Endothelial cell of umbilical vein (primary cell): ENCODE data around the gene CCDC157. TPM values are rescaled to one million over a fixed set of nuclear protein-coding genes. Genes with fewer than 3 reads are reported as not detected.

Source experiments
- BruUV-seq: library from RNA; stranded (reverse); fragments of 400-500 nt; replicated peaks from 2 replicates; lab custom pipeline; 2021; lab: Mats Ljungman, UMichigan
- CTCF ChIA-PET: fragments of 300-600, 350-600 bp; sonication (Branson Sonifier 250); formaldehyde crosslinking; loops from one replicate; lab custom pipeline; 2021; ENCODE audit warnings: antibody characterized with exemption, inconsistent platforms; lab: Charles Lee
- POLR2A ChIA-PET: fragments of 300-600, 350-600 bp; sonication (Branson Sonifier 250); formaldehyde crosslinking; loops from one replicate; lab custom pipeline; 2021; ENCODE audit warnings: antibody characterized with exemption, inconsistent platforms; lab: Charles Lee
- DNase-seq: peaks from one replicate; pipeline ENCODE4 v3.0.0-alpha.2; 2011; ENCODE audit warnings: low read depth, low spot score
- FAIRE-seq: peaks from 2 replicates; lab custom pipeline; 2011; peaks lifted over from hg19 to GRCh38; lab: Jason Lieb, UNC
- H2AFZ ChIP-seq: 2 replicates; pipeline ENCODE4 v1.6.0; 2012; ENCODE audit warnings: low read depth, low read length, control low read depth, inconsistent platforms
- H3K27ac ChIP-seq: 2 replicates; pipeline ENCODE4 v1.5.1; 2011; ENCODE audit warnings: low read depth, mild to moderate bottlenecking, control low read depth, low read length, moderate library complexity; ENCODE audit not compliant: insufficient read depth
- H3K27me3 ChIP-seq, 2 experiments: 2 replicates each; pipeline versions ENCODE4 v1.6.0 to v1.6.1; 2011; ENCODE audit warnings: low read length in 2 of 2, mixed read lengths in 1 of 2; ENCODE audit not compliant: control insufficient read depth in 2 of 2, insufficient read depth in 2 of 2
- H3K36me3 ChIP-seq, 2 experiments: 2 replicates in 1 of 2; 3 replicates in 1 of 2; pipeline ENCODE4 v1.5.1; 2011; ENCODE audit warnings: low read length in 2 of 2, mild to moderate bottlenecking in 1 of 2, moderate library complexity in 1 of 2; ENCODE audit not compliant: control insufficient read depth in 2 of 2, insufficient read depth in 2 of 2; ENCODE audit errors: extremely low read depth in 1 of 2
- H3K4me1 ChIP-seq: 3 replicates; pipeline ENCODE4 v1.5.1; 2011; ENCODE audit warnings: mild to moderate bottlenecking, low read length; ENCODE audit not compliant: control insufficient read depth, insufficient read depth; ENCODE audit errors: extremely low read depth
- H3K4me2 ChIP-seq: 2 replicates; pipeline ENCODE4 v1.6.1; 2011; ENCODE audit warnings: low read length, control low read depth, mixed read lengths; ENCODE audit not compliant: insufficient read depth
- H3K4me3 ChIP-seq, 3 experiments: fragments of 200-600 bp in 1 of 3; sonication (generic), shearing (Covaris generic) in 1 of 3; replicated peaks in 1 of 3; 2 replicates each; pipeline ENCODE4 v1.5.1; 2011 to 2016; ENCODE audit warnings: control low read depth in 3 of 3, low read length in 3 of 3, mild to moderate bottlenecking in 2 of 3, inconsistent platforms in 1 of 3, low read depth in 1 of 3, moderate library complexity in 1 of 3; ENCODE audit not compliant: insufficient read depth in 1 of 3
- H3K79me2 ChIP-seq: 2 replicates; pipeline ENCODE4 v1.6.0; 2012; ENCODE audit warnings: low read length, inconsistent platforms; ENCODE audit not compliant: control insufficient read depth, insufficient read depth
- H3K9ac ChIP-seq: replicated peaks from 2 replicates; pipeline ENCODE3; 2011; ENCODE audit warnings: low read length, control low read depth; ENCODE audit not compliant: insufficient read depth; ENCODE audit errors: extremely low read depth
- H3K9me1 ChIP-seq: replicated peaks from 3 replicates; pipeline ENCODE4 v1.6.0; 2011; ENCODE audit warnings: mild to moderate bottlenecking, low read length; ENCODE audit not compliant: control insufficient read depth, insufficient read depth; ENCODE audit errors: extremely low read depth
- H3K9me3 ChIP-seq: replicated peaks from 2 replicates; pipeline ENCODE4 v1.5.1; 2012; ENCODE audit warnings: low read length, inconsistent platforms; ENCODE audit not compliant: control insufficient read depth, insufficient read depth
- H4K20me1 ChIP-seq: replicated peaks from 2 replicates; pipeline ENCODE3; 2011; ENCODE audit warnings: mild to moderate bottlenecking, low read length; ENCODE audit not compliant: control insufficient read depth, insufficient read depth; ENCODE audit errors: extremely low read depth
- CTCF ChIP-seq, 2 donors: IDR thresholded peaks; 1 replicate in 1 of 2; 2 replicates in 1 of 2; pipeline ENCODE4 v1.5.1; 2011; ENCODE audit warnings: low read length in 2 of 2, mild to moderate bottlenecking in 2 of 2, moderate library complexity in 2 of 2, control low read depth in 1 of 2, inconsistent platforms in 1 of 2, low read depth in 1 of 2; ENCODE audit not compliant: insufficient read depth in 1 of 2; ENCODE audit errors: extremely low read depth in 1 of 2
- EZH2 ChIP-seq: IDR thresholded peaks from 2 replicates; pipeline ENCODE4 v1.6.1; 2012; ENCODE audit warnings: borderline replicate concordance, low read depth, mild to moderate bottlenecking, moderate library complexity, low read length, inconsistent platforms; ENCODE audit not compliant: severe bottlenecking
- FOS ChIP-seq: IDR thresholded peaks from 2 replicates; pipeline ENCODE4 v1.6.1; 2011; ENCODE audit warnings: mild to moderate bottlenecking, low read length, moderate library complexity, borderline replicate concordance; ENCODE audit not compliant: insufficient read depth
- GATA2 ChIP-seq: IDR thresholded peaks from 2 replicates; pipeline ENCODE4 v1.7.0; 2011; ENCODE audit warnings: low read depth, mild to moderate bottlenecking, moderate library complexity, mixed read lengths, low read length; ENCODE audit not compliant: insufficient read length, insufficient read depth
- JUN ChIP-seq: IDR thresholded peaks from 2 replicates; pipeline ENCODE4 v1.6.1; 2011; ENCODE audit warnings: borderline replicate concordance, low read depth; ENCODE audit not compliant: insufficient read length, insufficient read depth
- MAX ChIP-seq: IDR thresholded peaks from 2 replicates; pipeline ENCODE4 v1.6.1; 2011; ENCODE audit not compliant: insufficient read depth, insufficient read length
- MYC ChIP-seq: IDR thresholded peaks from one replicate; pipeline ENCODE4 v1.6.1; 2011; ENCODE audit warnings: mild to moderate bottlenecking, low read depth, low read length
- POLR2A ChIP-seq: IDR thresholded peaks from 2 replicates; pipeline ENCODE4 v1.6.1; 2012; ENCODE audit warnings: low read depth, mild to moderate bottlenecking, control low read depth, low read length
- POLR2AphosphoS5 ChIP-seq: IDR thresholded peaks from 2 replicates; pipeline ENCODE4 v1.6.1; 2012; ENCODE audit warnings: low read depth, mild to moderate bottlenecking, control low read depth, low read length, moderate library complexity; ENCODE audit not compliant: insufficient read depth
- dilution Hi-C: fragments of 300-500 bp; cut with MboI; formaldehyde crosslinking; loops from one replicate; pipeline ENCODE4 v1.15.0; 2019; ENCODE audit warnings: low sequenced_read_pairs; ENCODE audit not compliant: extremely low pct_ligation_motif_present
- intact Hi-C: fragments of 100-400 bp; cut with micrococcal nuclease; formaldehyde crosslinking; loops from one replicate; pipeline ENCODE4 v1.10.0; 2022
- polyA plus RNA-seq, 4 experiments: library from polyadenylated mRNA; depleted of rRNA in 3 of 4; stranded (reverse) in 3 of 4; unstranded in 1 of 4; fragments of >200 nt; gene quantifications; 2 replicates each; pipeline versions ENCODE4 v1.2.1 to v1.2.3, GENCODE V29; 2011 to 2012; ENCODE audit warnings: missing spikeins in 1 of 4
- total RNA-seq: library from RNA; stranded (reverse); gene quantifications from 2 replicates; pipeline ENCODE4 v1.2.3, GENCODE V29; 2021

Gene CCDC157
- total and polyA plus RNA-seq, 2 donors (not counting 3 experiments of a cell fraction or from before 2014, with no cell fraction given): 2.1 to 3.1 TPM

- Histone ChIP-seq H3K9me3 (no peaks in the 10 kb centered on the region), H3K4me1 (peaks cover 16% of the 10 kb centered on the region), H3K4me2 (no peak overlapping the region), H3K27me3 (no peaks in the 10 kb centered on the region), H3K9ac (no peak overlapping the region), H3K9me1 (no peaks in the 10 kb centered on the region), H2AFZ (no peak overlapping the region), H3K4me3 (no peak overlapping the region), H3K36me3 (peaks cover 0 to 11% of the 10 kb centered on the region in 2 experiments), H3K79me2 (peaks cover 46% of the 10 kb centered on the region), H3K27ac (no peak overlapping the region), H4K20me1 (no peaks in the 10 kb centered on the region)
- dilution Hi-C loops: no loop called here
- intact Hi-C loops: no loop called here
- FAIRE-seq: no peak
- CTCF ChIA-PET: interaction anchor here (3.8 kb wide), 1 partner anchor 13 kb away, joined by 32 read pairs; the partner anchor contains the start of gene RNF215
- no peak for DNase-seq
- no TSS peak for BruUV-seq
- POLR2A ChIA-PET: no interaction called here
- TF ChIP-seq JUN: no peak
- no peak for TF ChIP-seq EZH2
- no peak for TF ChIP-seq MYC
- no peak for TF ChIP-seq GATA2
- no peak for TF ChIP-seq POLR2A
- no peak for TF ChIP-seq MAX
- no peak for TF ChIP-seq FOS
- no peak for TF ChIP-seq CTCF (IDR thresholded peaks at IDR 0.05; ENCODE audit: extremely low read depth in 1 of 2, insufficient read depth in 1 of 2, low read depth in 1 of 2, low read length in 2 of 2)
- TF ChIP-seq POLR2AphosphoS5: no peak
Measured at GRCh38 chr22:30399718-30400117, 42.9 kb downstream of the CCDC157 start.
